BLaER1 treated with 17β-estradiol and CSF1 and Interleukin-3, amounts not matched to agents 10 nM and 100 nM (cell line): ENCODE results near the gene ERBB2.
A peak's percentile ranks its signal among the peaks of the same experiment; 100 is the strongest.

Experiments
- H3K27ac ChIP-seq, 11 experiments: shearing (Covaris generic); formaldehyde crosslinking; 2 replicates each; pipeline ENCODE4 v1.8.1; 2022
- H3K27me3 ChIP-seq, 11 experiments: shearing (Covaris generic); formaldehyde crosslinking; 2 replicates each; pipeline ENCODE4 v1.8.1; 2022
- H3K36me3 ChIP-seq, 11 experiments: shearing (Covaris generic); formaldehyde crosslinking; 2 replicates each; pipeline ENCODE4 v1.8.1; 2022
- H3K4me1 ChIP-seq, 10 experiments: shearing (Covaris generic); formaldehyde crosslinking; 2 replicates each; pipeline ENCODE4 v1.8.1; 2022
- H3K4me2 ChIP-seq, 11 experiments: shearing (Covaris generic); formaldehyde crosslinking; 2 replicates each; pipeline ENCODE4 v1.8.1; 2022
- H3K4me3 ChIP-seq, 10 experiments: shearing (Covaris generic); formaldehyde crosslinking; 2 replicates each; pipeline ENCODE4 v1.8.1; 2022
- H3K9ac ChIP-seq, 11 experiments: shearing (Covaris generic); formaldehyde crosslinking; 2 replicates each; pipeline ENCODE4 v1.8.1; 2022
- H3K9me3 ChIP-seq, 11 experiments: shearing (Covaris generic); formaldehyde crosslinking; replicated peaks in 1 of 11; 2 replicates each; pipeline ENCODE4 v1.8.1; 2022
- H4K20me1 ChIP-seq, 11 experiments: shearing (Covaris generic); formaldehyde crosslinking; 2 replicates each; pipeline ENCODE4 v1.8.1; 2022
- Cebpa-rat ChIP-seq, 11 experiments: shearing (Covaris generic); IDR thresholded peaks; 2 replicates each; pipeline ENCODE4 v1.8.1; 2022

ERBB2 gene

DNA sequence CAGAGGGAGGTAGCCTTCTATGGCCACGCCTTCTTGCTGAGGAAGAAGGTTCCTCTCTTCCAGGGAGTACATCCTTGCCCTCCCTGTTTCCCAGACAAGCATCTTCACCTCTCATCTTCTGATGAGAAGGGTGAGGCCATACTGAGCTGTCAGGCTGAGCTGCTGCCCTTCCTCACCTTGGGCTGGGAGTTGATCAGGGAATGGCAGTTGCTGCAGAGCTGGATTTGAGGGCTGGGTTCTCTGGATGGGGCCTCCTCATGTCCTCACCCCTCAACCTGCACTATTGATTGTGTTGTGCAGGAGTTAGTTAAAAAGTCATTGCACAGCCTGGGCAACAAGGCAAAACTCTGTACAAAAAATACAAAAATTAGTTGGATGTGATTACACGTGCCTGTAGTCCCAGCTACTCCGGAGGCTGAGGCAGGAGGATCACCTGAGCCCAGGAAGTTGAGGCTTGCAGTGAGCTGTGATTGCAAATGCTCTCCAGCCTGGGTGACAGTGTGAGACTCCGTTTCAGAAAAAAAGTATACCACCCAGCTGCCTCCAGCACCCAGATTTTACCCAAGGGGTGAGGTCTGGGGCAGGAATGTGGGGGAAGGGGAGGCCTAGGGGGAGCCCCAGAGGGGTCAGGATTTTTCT, 2.0 kb downstream of the ERBB2 start:
- Histone ChIP-seq H3K36me3 (no peaks in the 10 kb centered on the region), H3K4me3 (no peak overlapping the region), H3K27me3 (peaks cover 36 to 54% (median 48%) of the 10 kb centered on the region in 11 experiments), H3K27ac (no peak overlapping the region), H3K9ac (no peak overlapping the region), H3K9me3 (no peaks in the 10 kb centered on the region), H3K4me2 (no peak overlapping the region), H3K4me1 (peaks cover 13 to 42% (median 36%) of the 10 kb centered on the region in 10 experiments), H4K20me1 (no peaks in the 10 kb centered on the region; a peak in 1 of 22 replicates)
- TF ChIP-seq Cebpa-rat (IDR thresholded peaks at IDR 0.05): no peak

DNA sequence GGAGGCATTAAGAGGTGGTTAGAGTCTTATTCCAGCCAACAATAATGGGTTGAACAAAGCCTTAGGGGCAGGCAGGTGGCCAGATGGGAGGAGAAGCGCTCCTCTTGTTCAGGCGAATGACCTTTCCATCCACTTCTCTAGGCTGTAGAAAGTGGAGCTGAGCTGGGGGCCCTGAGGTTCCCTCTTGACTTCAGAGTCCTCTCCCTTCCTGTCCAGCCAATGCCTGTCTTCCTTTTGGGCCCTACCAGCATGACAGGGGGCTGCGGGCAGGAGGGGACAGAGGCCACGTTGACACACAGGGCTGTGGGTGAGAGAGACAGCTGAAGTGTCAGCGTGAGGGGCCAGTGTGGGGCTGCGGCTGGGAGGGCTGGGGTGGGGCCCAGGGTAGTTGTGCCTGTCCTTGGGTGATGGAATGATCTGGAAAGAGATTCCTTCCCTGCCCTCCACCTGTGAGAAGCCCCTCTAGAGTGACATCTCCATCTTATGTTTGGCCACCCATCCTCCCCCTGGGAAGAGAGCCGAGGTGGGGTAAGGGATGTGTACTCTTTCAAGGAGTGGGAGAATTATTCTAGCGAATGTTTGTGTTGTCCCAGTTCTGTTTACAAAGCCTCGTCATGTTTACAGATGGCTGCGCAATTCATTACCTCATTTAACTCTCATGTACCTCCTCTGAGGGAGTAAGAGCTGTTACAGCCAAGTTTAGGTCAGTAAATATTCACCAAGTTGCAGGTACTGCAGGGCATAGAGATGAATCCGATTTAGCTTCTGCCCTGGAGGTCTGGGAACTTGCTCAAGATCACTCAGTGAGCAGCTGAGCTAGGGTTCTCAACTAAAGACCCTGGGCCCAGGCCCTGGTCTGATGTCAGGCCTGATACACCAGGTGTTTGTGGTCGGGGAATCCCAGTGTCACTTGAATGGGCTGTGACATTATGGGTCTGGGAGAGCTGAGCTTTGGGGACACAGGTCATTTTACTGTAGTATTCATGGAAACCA, 3.3 kb downstream of the ERBB2 start:
- H4K20me1 ChIP-seq: no peaks in the 10 kb centered on the region; a peak in 1 of 22 replicates
- peak overlapping the region in 7 of 11 experiments; percentile 76 to 95 (median 90); a peak in 12 of 22 replicates for H3K4me2 ChIP-seq
- no peak overlapping the region for H3K9ac ChIP-seq
- no peaks in the 10 kb centered on the region for H3K36me3 ChIP-seq
- no peak for TF ChIP-seq Cebpa-rat (IDR thresholded peaks at IDR 0.05)
- H3K9me3 ChIP-seq: no peaks in the 10 kb centered on the region
- peaks cover 20 to 55% (median 49%) of the 10 kb centered on the region in 10 experiments for H3K4me1 ChIP-seq
- H3K27me3 ChIP-seq: peaks cover 38 to 47% (median 40%) of the 10 kb centered on the region in 11 experiments
- no peak overlapping the region for H3K27ac ChIP-seq
- H3K4me3 ChIP-seq: no peak overlapping the region

GRCh38 chr17:39703913-39704312, 4.0 kb downstream of the ERBB2 start:
- Histone ChIP-seq H3K36me3 (no peaks in the 10 kb centered on the region), H3K9ac (no peak overlapping the region), H3K9me3 (no peaks in the 10 kb centered on the region), H3K27me3 (peaks cover 32 to 40% (median 37%) of the 10 kb centered on the region in 11 experiments), H3K4me1 (peaks cover 27 to 62% (median 56%) of the 10 kb centered on the region in 10 experiments), H3K27ac (no peak overlapping the region), H4K20me1 (no peaks in the 10 kb centered on the region; a peak in 1 of 22 replicates), H3K4me3 (no peak overlapping the region), H3K4me2 (peak overlapping the region in 8 of 11 experiments; percentile 76 to 95 (median 88); a peak in 13 of 22 replicates)
- TF ChIP-seq Cebpa-rat (IDR thresholded peaks at IDR 0.05): no peak

GRCh38 chr17:39704821-39705551, 5.1 kb downstream of the ERBB2 start:
- peak overlapping the region in 3 of 11 experiments; percentile 15 to 29 (median 20); a peak in 2 of 22 replicates for H3K27ac ChIP-seq
- no peak overlapping the region; a peak in 1 of 20 replicates for H3K4me3 ChIP-seq
- peaks cover 37 to 72% (median 66%) of the 10 kb centered on the region in 10 experiments for H3K4me1 ChIP-seq
- H3K27me3 ChIP-seq: peaks cover 21 to 35% (median 26%) of the 10 kb centered on the region in 11 experiments
- H4K20me1 ChIP-seq: no peaks in the 10 kb centered on the region; a peak in 1 of 22 replicates
- peak overlapping the region; percentile 37 to 95 (median 82) for H3K4me2 ChIP-seq
- TF ChIP-seq Cebpa-rat (IDR thresholded peaks at IDR 0.05): no peak
- no peaks in the 10 kb centered on the region for H3K36me3 ChIP-seq
- peak overlapping the region in 8 of 11 experiments; percentile 15 to 56 (median 36); a peak in 10 of 22 replicates for H3K9ac ChIP-seq
- H3K9me3 ChIP-seq: no peaks in the 10 kb centered on the region

DNA sequence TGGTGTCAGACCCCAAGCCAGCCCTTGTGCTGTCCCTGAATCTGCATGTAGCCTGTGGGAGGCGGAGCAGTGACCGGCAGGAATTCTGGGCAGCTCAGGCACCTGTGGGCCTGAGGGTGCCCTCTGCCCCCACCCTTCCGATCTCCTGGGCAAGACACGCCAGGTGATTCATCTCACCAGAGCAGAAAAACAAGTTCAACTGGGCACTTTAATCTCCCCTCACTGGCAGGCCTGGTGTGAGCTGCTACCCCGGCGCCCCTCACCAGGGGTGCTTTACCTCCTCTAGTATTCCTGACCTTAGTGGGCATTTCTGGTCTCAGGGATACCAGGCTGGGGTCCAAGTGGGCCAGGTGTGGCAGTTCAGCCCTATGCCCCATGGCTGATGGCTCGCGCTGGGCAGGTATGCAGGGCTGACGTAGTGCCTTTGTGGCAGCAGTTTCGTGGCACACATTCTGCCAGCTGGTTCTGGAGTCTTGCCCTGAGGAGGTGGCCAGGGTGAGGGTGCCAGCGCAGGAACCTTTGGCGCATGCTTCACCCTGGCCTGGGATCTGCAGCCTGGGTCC, 6.0 kb downstream of the ERBB2 start:
- Histone ChIP-seq H3K9me3 (no peaks in the 10 kb centered on the region), H3K27me3 (peaks cover 13 to 26% (median 17%) of the 10 kb centered on the region in 11 experiments), H3K9ac (peak overlapping the region in 6 of 11 experiments; percentile 15 to 56 (median 36); a peak in 7 of 22 replicates), H3K4me1 (peaks cover 37 to 81% (median 75%) of the 10 kb centered on the region in 10 experiments), H3K36me3 (no peaks in the 10 kb centered on the region), H3K27ac (peak overlapping the region in 3 of 11 experiments; percentile 17 to 29 (median 20); a peak in 1 of 22 replicates), H3K4me3 (no peak overlapping the region), H4K20me1 (no peaks in the 10 kb centered on the region; a peak in 1 of 22 replicates), H3K4me2 (peak overlapping the region; percentile 37 to 95 (median 82); a peak in 21 of 22 replicates)
- no peak for TF ChIP-seq Cebpa-rat (IDR thresholded peaks at IDR 0.05)

DNA sequence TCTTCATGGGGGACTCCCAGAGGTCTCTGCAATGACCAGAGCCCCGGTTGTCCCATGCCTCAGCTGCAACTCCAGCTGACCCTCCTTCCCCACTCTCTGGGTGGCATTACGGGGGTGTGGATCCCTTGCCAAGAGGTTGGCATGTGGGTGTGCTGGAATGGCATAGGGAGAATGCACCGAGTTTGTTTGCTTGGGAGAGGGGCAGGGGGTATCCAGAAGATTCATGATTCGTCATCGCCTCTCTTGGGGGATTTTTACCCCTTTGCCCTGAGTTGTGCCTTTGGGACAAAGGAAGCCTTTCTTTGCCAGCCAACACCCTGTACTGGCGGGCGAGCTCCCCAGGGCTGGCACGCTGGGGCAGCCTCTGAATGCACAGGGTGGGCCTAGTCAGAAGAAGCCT, 6.5 kb downstream of the ERBB2 start:
- Histone ChIP-seq H3K36me3 (no peaks in the 10 kb centered on the region), H4K20me1 (no peaks in the 10 kb centered on the region; a peak in 1 of 22 replicates), H3K4me3 (no peak overlapping the region), H3K27me3 (peaks cover 7 to 21% (median 12%) of the 10 kb centered on the region in 11 experiments), H3K9ac (peak overlapping the region in 2 of 11 experiments; percentile 22 to 36; a peak in 2 of 22 replicates), H3K4me1 (peaks cover 37 to 86% (median 80%) of the 10 kb centered on the region in 10 experiments), H3K9me3 (no peaks in the 10 kb centered on the region), H3K4me2 (peak overlapping the region in 9 of 11 experiments; percentile 64 to 95 (median 87); a peak in 18 of 22 replicates), H3K27ac (no peak overlapping the region)
- no peak for TF ChIP-seq Cebpa-rat (IDR thresholded peaks at IDR 0.05)

DNA sequence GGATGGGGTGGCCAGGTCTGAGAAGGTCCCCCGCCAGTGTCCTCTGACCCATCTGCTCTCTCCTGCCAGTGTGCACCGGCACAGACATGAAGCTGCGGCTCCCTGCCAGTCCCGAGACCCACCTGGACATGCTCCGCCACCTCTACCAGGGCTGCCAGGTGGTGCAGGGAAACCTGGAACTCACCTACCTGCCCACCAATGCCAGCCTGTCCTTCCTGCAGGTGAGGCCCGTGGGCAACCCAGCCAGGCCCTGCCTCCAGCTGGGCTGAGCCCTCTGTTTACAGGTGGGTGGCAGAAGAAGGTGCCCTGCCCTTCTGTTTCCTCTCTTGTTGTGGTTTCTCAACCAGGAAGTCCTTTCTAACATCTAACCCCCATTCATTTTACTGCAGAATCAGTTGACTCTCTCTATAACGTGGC, 7.1 kb downstream of the ERBB2 start:
- H3K27me3 ChIP-seq: peaks cover 2 to 15% (median 6%) of the 10 kb centered on the region in 11 experiments; a peak in 20 of 22 replicates
- peak overlapping the region; percentile 52 to 95 (median 82); a peak in 21 of 22 replicates for H3K4me2 ChIP-seq
- no peak for TF ChIP-seq Cebpa-rat (IDR thresholded peaks at IDR 0.05)
- peaks cover 37 to 92% (median 86%) of the 10 kb centered on the region in 10 experiments for H3K4me1 ChIP-seq
- no peaks in the 10 kb centered on the region for H3K9me3 ChIP-seq
- H3K4me3 ChIP-seq: no peak overlapping the region
- H3K36me3 ChIP-seq: no peaks in the 10 kb centered on the region
- H3K27ac ChIP-seq: no peak overlapping the region
- no peaks in the 10 kb centered on the region; a peak in 1 of 22 replicates for H4K20me1 ChIP-seq
- H3K9ac ChIP-seq: peak overlapping the region in 1 of 11 experiments; percentile 22; a peak in 1 of 22 replicates
